ENCODE results near the gene GCK. TPM values are rescaled to one million over a fixed set of nuclear protein-coding genes. Genes with fewer than 3 reads are reported as not detected.
"Not testable (repeated sequence)": the region's sequence is repeated elsewhere in the genome, so short reads cannot be mapped to it uniquely, and the experiment has no call there.

GCK gene
- total RNA-seq, 2 experiments from 2014 or later = 0.53 to 1.3 TPM

DNA sequence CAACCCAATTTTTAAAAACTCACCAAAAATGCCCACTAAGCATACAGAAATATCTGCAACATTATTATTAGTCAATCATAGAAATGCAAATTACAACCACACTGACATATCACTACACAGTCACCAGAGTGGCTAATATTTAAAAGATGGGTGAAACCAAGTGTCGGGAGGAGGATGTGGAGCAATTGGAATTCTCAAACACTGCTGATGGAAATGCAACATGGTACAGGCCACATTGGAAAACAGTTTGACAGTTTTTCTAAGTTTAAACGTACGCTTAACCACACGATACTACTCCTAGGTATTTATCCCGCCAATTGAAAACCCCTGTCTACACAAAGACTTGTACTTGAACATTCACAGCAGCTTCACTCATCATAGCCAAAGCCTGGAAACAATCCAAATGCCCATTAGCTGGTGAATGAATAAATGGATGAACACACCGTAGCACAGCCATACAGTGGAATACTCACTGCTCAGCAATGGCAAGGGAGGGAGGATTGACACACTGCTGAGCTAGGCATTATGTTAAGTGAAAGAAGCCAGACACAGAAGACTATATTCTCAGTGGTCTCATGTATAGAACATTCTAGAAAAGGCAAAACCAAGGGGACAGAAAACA is 16.3 kb downstream of the GCK start:
- ChIA-PET POLR2A (no interaction called here), CTCF (interaction anchor here (2.5 kb wide), 1 partner anchor 10 kb away, joined by 8 read pairs; no protein-coding TSS in a partner anchor)
- no peaks in the 10 kb centered on the region for H3K9me3 Mint-ChIP-seq (ENCODE audit: low read depth)
- H3K36me3 Mint-ChIP-seq (ENCODE audit: low read depth) = no peaks in the 10 kb centered on the region
- intact Hi-C loops (cut with DNase I, micrococcal nuclease) = no loop called here
- no peak overlapping the region for H3K4me3 Mint-ChIP-seq
- H3K27me3 Mint-ChIP-seq = peaks cover 1% of the 10 kb centered on the region
- H3K27ac Mint-ChIP-seq = no peak overlapping the region
- peaks cover under 1% of the 10 kb centered on the region for H3K4me1 Mint-ChIP-seq
- DNase-seq = no peak
- no peak for ATAC-seq

DNA sequence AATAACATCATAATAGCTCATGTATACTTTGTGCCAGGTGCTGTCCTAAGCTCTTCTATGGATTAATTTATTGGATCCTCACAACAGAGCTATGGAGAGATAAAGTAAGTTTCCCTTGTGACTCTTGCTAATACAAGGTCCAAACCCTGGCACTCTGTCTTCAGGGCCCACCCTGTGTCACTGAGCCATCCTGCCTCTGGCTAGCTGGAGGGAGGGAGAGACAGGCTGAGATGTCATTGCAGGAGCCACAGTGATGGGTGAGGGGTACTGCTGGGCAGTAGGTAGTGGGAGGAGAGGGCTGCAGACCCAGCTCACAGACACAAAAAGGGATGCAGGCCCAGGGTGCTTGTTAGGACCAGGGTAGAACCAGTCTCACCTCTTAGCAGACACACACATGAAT is 16.9 kb downstream of the GCK start:
- Mint-ChIP-seq H3K36me3 (ENCODE audit: low read depth) (no peaks in the 10 kb centered on the region), H3K4me3 (no peak overlapping the region), H3K27me3 (peaks cover 1% of the 10 kb centered on the region), H3K4me1 (peaks cover 6% of the 10 kb centered on the region), H3K9me3 (ENCODE audit: low read depth) (no peaks in the 10 kb centered on the region), H3K27ac (no peak overlapping the region)
- DNase-seq = no peak
- intact Hi-C loops (cut with DNase I, micrococcal nuclease) = no loop called here
- ATAC-seq = no peak
- ChIA-PET POLR2A (no interaction called here), CTCF (interaction anchor here (2.5 kb wide), 1 partner anchor 9 kb away, joined by 8 read pairs; no protein-coding TSS in a partner anchor)

DNA sequence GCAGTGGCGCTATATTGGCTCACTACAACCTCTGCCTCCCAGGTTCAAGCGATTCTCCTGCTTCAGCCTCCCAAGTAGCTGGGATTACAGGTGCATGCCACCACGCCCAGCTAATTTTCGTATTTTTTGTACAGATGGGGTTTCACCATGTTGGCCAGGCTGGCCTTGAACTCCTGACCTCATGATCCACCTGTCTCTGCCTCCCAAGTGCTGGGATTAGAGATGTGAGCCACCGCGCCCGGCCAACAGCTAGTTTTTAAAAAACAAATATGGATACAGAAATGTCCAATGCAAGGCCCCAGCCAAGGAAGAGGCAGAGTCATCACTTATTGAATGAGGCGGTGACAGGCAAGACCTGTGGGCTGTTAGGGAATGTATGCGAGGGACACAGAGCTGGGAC is 17.3 kb downstream of the GCK start:
- H3K36me3 Mint-ChIP-seq (ENCODE audit: low read depth); H3K27me3 Mint-ChIP-seq; DNase-seq; intact Hi-C loops (cut with DNase I, micrococcal nuclease); ATAC-seq; POLR2A ChIA-PET; H3K27ac Mint-ChIP-seq; H3K4me3 Mint-ChIP-seq; H3K9me3 Mint-ChIP-seq (ENCODE audit: low read depth); H3K4me1 Mint-ChIP-seq: not testable (repeated sequence)
- CTCF ChIA-PET = interaction anchor here (2.5 kb wide), 1 partner anchor 9 kb away, joined by 8 read pairs; no protein-coding TSS in a partner anchor

DNA sequence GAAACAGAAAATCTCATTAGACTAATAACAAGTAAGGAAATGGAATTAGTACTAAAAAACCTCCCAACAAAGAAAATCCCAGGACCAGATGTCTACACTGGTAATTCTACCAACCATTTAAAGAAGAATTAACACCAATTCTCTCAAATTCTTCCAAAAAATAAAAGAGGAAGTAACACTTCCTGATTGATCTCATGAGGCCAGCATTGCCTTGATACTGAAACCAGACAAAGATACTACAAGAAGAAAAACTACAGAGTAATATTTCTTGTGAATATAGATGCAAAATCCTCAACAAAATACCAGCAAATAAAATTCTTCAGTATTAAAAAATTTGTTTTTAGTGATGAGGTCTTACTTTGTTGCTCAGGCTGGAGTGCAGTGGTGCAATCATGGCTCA is 21.3 kb downstream of the GCK start:
- no peak for ATAC-seq
- H3K27ac Mint-ChIP-seq = no peak overlapping the region
- H3K27me3 Mint-ChIP-seq = no peaks in the 10 kb centered on the region
- peaks cover 6% of the 10 kb centered on the region for H3K4me1 Mint-ChIP-seq
- intact Hi-C loops (cut with DNase I, micrococcal nuclease) = no loop called here
- DNase-seq = no peak
- ChIA-PET CTCF (no interaction called here), POLR2A (no interaction called here)
- peaks cover 1% of the 10 kb centered on the region for H3K9me3 Mint-ChIP-seq (ENCODE audit: low read depth)
- no peak overlapping the region for H3K4me3 Mint-ChIP-seq
- H3K36me3 Mint-ChIP-seq (ENCODE audit: low read depth) = no peaks in the 10 kb centered on the region

DNA sequence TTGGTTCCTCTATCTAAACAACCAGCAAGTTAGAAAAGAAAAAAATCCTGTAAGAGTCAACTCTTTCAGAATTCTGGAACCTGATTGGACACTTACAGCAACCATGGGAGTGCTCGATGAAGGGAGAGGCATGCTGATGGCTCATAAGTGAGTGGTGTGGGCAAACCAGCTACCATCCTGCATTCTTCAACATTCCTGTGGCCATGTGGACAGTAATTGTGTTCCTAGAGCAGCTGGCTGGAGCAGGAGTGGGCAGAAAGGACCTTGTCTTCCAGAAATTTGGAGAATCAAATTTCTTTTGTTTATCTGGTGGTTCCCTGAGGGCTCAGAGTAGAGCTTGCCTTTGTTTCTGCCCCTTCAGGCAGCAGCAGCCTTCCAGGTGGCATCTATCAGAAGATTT is 25.6 kb downstream of the GCK start:
- ATAC-seq (no peak), DNase-seq (no peak)
- intact Hi-C loops (cut with DNase I, micrococcal nuclease) = no loop called here
- no peak overlapping the region for H3K4me3 Mint-ChIP-seq
- no peak overlapping the region for H3K27ac Mint-ChIP-seq
- peaks cover 1% of the 10 kb centered on the region for H3K9me3 Mint-ChIP-seq (ENCODE audit: low read depth)
- peaks cover 6% of the 10 kb centered on the region for H3K4me1 Mint-ChIP-seq
- no peaks in the 10 kb centered on the region for H3K36me3 Mint-ChIP-seq (ENCODE audit: low read depth)
- POLR2A ChIA-PET = no interaction called here
- no peaks in the 10 kb centered on the region for H3K27me3 Mint-ChIP-seq
- CTCF ChIA-PET = interaction anchor here (0.9 to 1.9 kb wide), 3 partner anchors 9 to 78 kb away, joined by 3 to 8 read pairs (median 3); no protein-coding TSS in a partner anchor

DNA sequence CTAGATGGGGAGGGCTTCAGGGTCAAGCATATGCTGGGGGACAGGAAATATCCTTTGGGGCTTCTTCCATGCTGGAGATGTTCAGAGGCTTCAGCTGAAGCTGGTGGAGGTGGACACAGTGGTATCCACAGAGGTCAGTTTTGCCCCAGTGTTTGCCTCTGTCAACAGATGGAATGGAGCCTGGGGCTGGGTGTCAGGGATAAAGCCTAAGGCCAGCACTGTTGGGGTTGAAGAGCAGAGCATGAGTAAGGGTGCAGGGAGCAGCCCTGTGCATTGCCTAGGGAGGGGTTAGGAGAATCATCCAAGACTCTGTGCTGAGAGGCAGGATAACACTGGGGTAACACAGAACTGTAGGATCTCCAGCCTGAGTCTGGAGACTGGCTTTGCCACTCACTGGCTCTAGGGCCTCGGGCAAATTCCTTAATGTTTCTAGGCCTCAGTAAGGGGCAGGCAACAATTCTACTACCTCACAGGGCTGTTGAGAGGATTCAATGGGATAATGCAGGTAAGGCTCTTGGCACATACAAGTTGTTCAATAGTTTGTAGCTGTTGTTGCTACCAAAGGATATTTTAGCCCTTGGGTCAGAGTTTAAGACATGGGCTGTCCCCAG is 26.3 kb downstream of the GCK start:
- Mint-ChIP-seq H3K27me3 (no peaks in the 10 kb centered on the region), H3K27ac (no peak overlapping the region), H3K4me3 (no peak overlapping the region), H3K9me3 (ENCODE audit: low read depth) (peaks cover 1% of the 10 kb centered on the region), H3K4me1 (peaks cover 5% of the 10 kb centered on the region), H3K36me3 (ENCODE audit: low read depth) (no peaks in the 10 kb centered on the region)
- ATAC-seq = no peak
- ChIA-PET POLR2A (no interaction called here), CTCF (interaction anchor here (0.9 to 1.9 kb wide), 3 partner anchors 10 to 79 kb away, joined by 3 to 8 read pairs (median 3); no protein-coding TSS in a partner anchor)
- intact Hi-C loops (cut with DNase I, micrococcal nuclease) = no loop called here
- no peak for DNase-seq

DNA sequence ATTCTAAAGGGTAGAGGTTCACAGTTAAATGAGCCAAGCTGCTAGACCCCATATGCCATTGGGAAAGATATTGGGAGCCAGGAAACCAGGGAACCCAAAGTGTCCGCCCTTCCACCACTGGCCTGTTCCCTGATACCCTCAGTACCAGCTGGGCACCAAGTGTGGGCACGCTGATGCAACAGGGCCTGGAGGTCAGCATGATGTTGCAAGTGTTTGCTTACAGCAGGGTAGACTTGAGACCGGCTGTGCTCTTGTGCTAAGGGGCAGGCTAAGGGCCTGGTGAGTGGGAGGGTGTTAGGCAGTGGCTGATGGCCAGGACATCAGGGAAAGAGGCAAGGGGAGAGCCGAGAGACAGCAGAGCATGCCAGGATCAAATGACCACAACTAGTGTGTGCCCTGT is 27.1 kb downstream of the GCK start:
- CTCF ChIA-PET = interaction anchor here (1.9 kb wide), 1 partner anchor 11 kb away, joined by 8 read pairs; no protein-coding TSS in a partner anchor
- Mint-ChIP-seq H3K27ac (no peak overlapping the region), H3K9me3 (ENCODE audit: low read depth) (peaks cover 1% of the 10 kb centered on the region), H3K4me3 (no peak overlapping the region), H3K36me3 (ENCODE audit: low read depth) (no peaks in the 10 kb centered on the region), H3K4me1 (no peaks in the 10 kb centered on the region), H3K27me3 (no peaks in the 10 kb centered on the region)
- intact Hi-C loops (cut with DNase I, micrococcal nuclease) = no loop called here
- no peak for DNase-seq
- no peak for ATAC-seq
- POLR2A ChIA-PET = no interaction called here

DNA sequence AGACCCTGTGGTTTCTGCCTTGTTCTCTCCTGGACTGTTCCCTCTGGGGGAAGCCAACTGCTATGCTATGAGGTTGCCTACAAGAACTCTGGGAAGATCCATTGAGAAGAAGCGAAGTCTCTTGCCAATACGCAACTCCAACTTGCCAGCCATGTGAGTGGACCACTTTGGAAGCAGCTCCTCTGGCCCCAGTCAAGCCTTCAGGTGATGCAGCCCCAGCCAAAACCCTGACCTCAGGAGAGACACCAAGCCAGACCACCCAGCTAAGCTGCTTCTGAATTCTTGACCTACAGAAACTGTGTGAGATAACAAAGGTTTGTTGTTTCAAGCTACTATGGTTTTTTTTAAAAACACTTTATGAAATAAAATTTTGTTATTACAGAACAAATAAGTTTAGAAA is 27.9 kb downstream of the GCK start:
- no peaks in the 10 kb centered on the region for H3K36me3 Mint-ChIP-seq (ENCODE audit: low read depth)
- H3K27me3 Mint-ChIP-seq = no peaks in the 10 kb centered on the region
- ATAC-seq (no peak), DNase-seq (no peak)
- H3K9me3 Mint-ChIP-seq (ENCODE audit: low read depth) = peaks cover 1% of the 10 kb centered on the region
- no peak overlapping the region for H3K4me3 Mint-ChIP-seq
- H3K4me1 Mint-ChIP-seq = no peaks in the 10 kb centered on the region
- intact Hi-C loops (cut with DNase I, micrococcal nuclease) = no loop called here
- CTCF ChIA-PET = no interaction called here
- POLR2A ChIA-PET = no interaction called here
- no peak overlapping the region for H3K27ac Mint-ChIP-seq

DNA sequence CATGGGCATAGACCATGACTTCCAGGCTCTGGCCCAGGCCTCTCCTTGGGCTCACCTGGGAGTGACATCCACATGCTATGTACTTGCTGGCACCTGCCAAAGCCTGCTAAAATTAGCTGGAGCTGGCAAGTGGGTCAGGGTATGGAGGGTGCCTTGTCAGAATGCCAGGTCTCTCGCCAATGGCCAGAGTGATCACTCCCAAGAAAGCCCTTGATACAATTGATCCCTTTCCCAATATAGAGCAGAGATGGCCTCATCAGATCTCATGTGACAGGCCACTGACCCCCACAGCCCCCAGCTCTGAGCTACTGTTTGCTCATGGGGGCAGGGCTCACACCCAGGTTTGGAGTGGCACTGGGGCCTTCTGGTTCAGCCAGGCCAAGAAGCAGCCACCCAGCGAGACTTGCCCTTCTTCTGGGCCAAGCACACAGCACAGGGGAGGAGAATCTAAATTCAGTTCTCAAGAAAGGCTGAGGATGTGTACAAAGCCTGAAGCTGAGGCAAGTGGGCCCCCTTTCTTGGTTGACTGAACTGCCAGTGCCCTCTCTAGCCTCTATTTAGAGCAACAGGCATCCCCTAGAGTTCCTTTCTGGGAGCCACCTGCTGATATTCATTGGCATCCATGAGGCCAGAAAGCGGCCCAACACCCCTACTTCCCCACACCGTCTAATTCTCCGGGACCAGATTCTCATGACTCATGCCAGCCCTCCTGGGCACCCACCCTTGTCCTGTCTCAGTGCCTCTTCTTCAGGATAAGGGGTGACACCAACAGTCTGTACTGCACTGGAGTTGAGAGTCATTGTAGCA is 29.2 kb downstream of the GCK start:
- no peaks in the 10 kb centered on the region for H3K36me3 Mint-ChIP-seq (ENCODE audit: low read depth)
- no peak for DNase-seq

DNA sequence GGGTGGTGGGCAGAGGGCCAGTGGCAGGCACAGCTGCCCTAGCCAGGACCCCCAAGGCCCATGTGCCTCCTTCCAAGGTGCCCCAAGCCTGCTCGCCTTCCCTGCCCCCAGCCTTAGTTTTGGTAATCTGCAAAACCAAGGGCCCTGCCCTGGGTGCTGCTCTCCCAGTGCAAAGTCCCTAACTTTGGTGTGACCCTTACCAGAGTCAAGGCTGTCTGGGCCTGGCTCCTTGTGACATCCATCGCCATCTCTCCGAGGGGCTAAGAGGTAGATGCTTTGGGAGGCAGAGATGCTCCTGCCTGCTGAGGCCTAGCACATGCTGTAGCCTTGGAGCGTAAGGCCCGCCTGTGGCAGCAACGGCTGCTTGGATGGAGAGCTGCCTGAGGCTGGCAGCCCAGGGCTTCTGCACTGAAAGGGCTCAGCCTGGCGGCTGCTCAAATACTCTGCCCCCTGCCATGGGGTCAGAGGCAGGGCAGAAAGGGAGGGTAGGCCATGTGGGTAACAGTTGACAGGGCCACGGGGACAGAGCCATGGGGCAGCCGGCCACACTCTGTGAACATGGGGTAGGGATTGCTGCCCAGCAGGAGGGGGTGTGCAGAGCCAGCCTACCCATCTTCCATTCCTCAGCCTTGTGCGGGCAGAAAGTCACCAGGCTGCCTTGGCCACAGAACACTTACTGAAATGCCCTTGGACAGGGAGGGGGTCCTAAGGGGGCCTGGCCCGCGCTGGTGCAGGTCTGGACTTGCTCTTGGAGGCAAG is 30.2 kb downstream of the GCK start:
- DNase-seq = no peak
- Mint-ChIP-seq H3K4me3 (no peak overlapping the region), H3K9me3 (ENCODE audit: low read depth) (no peaks in the 10 kb centered on the region), H3K27me3 (no peaks in the 10 kb centered on the region), H3K36me3 (ENCODE audit: low read depth) (no peaks in the 10 kb centered on the region), H3K27ac (no peak overlapping the region), H3K4me1 (no peaks in the 10 kb centered on the region)
- intact Hi-C loops (cut with DNase I, micrococcal nuclease) = no loop called here
- ChIA-PET POLR2A (no interaction called here), CTCF (interaction anchor here (0.6 kb wide), 1 partner anchor 17 kb away, joined by 3 read pairs; no protein-coding TSS in a partner anchor)
- ATAC-seq = no peak

More for the DNA sequence above, 29.2 kb downstream of the GCK start:
- no peaks in the 10 kb centered on the region for H3K27me3 Mint-ChIP-seq
- ATAC-seq = no peak
- intact Hi-C loops (cut with DNase I, micrococcal nuclease) = no loop called here
- no peak overlapping the region for H3K4me3 Mint-ChIP-seq
- H3K9me3 Mint-ChIP-seq (ENCODE audit: low read depth) = peaks cover 1% of the 10 kb centered on the region
- no peaks in the 10 kb centered on the region for H3K4me1 Mint-ChIP-seq
- CTCF ChIA-PET = interaction anchor here (0.6 kb wide), 1 partner anchor 16 kb away, joined by 3 read pairs; no protein-coding TSS in a partner anchor
- no peak overlapping the region for H3K27ac Mint-ChIP-seq
- POLR2A ChIA-PET = no interaction called here

DNA sequence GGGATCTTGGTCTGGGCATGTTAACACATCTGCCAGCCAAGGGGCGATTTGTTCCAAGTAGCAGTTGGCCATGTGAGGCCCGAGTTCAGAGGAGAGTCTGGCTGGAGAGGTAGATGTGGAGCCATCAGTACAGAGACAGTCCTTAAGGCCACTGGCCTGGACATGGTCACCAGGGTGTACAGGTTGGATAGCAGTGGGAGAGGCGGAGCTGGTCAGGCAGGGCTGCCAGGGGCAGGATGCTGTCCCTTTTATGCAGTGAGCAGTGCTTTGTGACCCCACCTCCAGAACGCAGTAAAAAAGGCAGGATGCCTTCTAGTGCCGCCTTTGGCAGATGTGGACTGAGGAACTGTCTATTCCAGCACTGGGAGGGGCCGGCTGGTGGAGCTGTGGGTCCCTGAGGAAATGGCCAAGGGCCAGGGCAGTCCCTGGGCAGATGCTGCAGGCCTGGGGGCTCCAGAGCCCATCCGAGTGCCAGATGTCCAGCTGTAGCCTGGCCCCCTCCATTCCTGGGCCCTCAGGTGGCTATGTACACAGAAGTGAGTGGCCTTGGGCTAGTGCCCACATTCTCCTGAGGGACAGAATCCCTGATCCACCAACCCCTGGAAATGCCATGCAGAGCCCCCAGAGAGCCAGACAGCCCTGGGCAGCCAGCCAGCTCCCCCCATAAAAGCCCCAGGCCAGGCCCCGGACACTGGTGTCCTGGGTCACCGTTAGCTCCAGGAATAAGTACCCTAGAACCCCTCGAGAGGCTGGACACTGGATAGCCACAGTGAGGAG is 31.0 kb downstream of the GCK start:
- Mint-ChIP-seq H3K9me3 (ENCODE audit: low read depth) (no peaks in the 10 kb centered on the region), H3K36me3 (ENCODE audit: low read depth) (no peaks in the 10 kb centered on the region), H3K27me3 (no peaks in the 10 kb centered on the region), H3K4me3 (no peak overlapping the region), H3K27ac (no peak overlapping the region), H3K4me1 (no peaks in the 10 kb centered on the region)
- no peak for DNase-seq
- intact Hi-C loops (cut with DNase I, micrococcal nuclease) = no loop called here
- ChIA-PET CTCF (no interaction called here), POLR2A (no interaction called here)
- no peak for ATAC-seq
